CD14-positive monocyte (primary cell): ENCODE results near the gene FBXW4. TPM values are rescaled to one million over a fixed set of nuclear protein-coding genes. Genes with fewer than 3 reads are reported as not detected.
A peak's percentile ranks its signal among the peaks of the same experiment; 100 is the strongest.

Experiments used
- DNase-seq, 3 donors: peaks; one replicate each; pipeline ENCODE4 v3.0.0-alpha.2; 2011 to 2022
- H2AFZ ChIP-seq: 2 replicates; pipeline ENCODE4 v1.6.0; 2012; ENCODE audit warnings: mild to moderate bottlenecking, low read depth, low read length, inconsistent platforms; ENCODE audit not compliant: insufficient read depth, poor library complexity, severe bottlenecking
- H3K27ac ChIP-seq, 2 donors: 1 replicate in 1 of 2; 2 replicates in 1 of 2; pipeline ENCODE4 v1.5.1; 2012 to 2013; ENCODE audit warnings: low read length in 2 of 2, control low read depth in 1 of 2, inconsistent platforms in 1 of 2, low read depth in 1 of 2, mild to moderate bottlenecking in 1 of 2
- H3K27me3 ChIP-seq, 2 donors: one replicate each; pipeline versions ENCODE4 v1.6.0 to v1.6.1; 2011 to 2013; ENCODE audit warnings: low read length in 2 of 2; ENCODE audit not compliant: control insufficient read depth in 2 of 2, insufficient read depth in 2 of 2
- H3K36me3 ChIP-seq, 2 donors: replicated peaks in 1 of 2; 1 replicate in 1 of 2; 2 replicates in 1 of 2; pipeline versions ENCODE4 v1.5.1 to v1.6.1; 2012 to 2013; ENCODE audit warnings: low read length in 2 of 2, control low read depth in 1 of 2, inconsistent platforms in 1 of 2, mild to moderate bottlenecking in 1 of 2; ENCODE audit not compliant: insufficient read depth in 2 of 2, control insufficient read depth in 1 of 2
- H3K4me1 ChIP-seq, 2 donors: 1 replicate in 1 of 2; 2 replicates in 1 of 2; pipeline versions ENCODE4 v1.5.1 to v1.6.1; 2012 to 2013; ENCODE audit warnings: low read length in 2 of 2, control low read depth in 1 of 2, inconsistent platforms in 1 of 2, mild to moderate bottlenecking in 1 of 2, moderate library complexity in 1 of 2; ENCODE audit not compliant: insufficient read depth in 2 of 2, control insufficient read depth in 1 of 2
- H3K4me2 ChIP-seq: replicated peaks from 2 replicates; pipeline ENCODE3; 2012; ENCODE audit warnings: low read length, moderate library complexity, mild to moderate bottlenecking; ENCODE audit not compliant: poor library complexity, severe bottlenecking; ENCODE audit errors: extremely low read depth
- H3K4me3 ChIP-seq, 3 experiments: fragments of 200-600 bp in 1 of 3; sonication (generic) in 1 of 3; replicated peaks in 1 of 3; 1 replicate in 2 of 3; 2 replicates in 1 of 3; pipeline ENCODE4 v1.5.1; 2011 to 2013; ENCODE audit warnings: low read length in 3 of 3, mild to moderate bottlenecking in 3 of 3, control low read depth in 2 of 3, low read depth in 2 of 3, inconsistent platforms in 1 of 3, moderate library complexity in 1 of 3
- H3K79me2 ChIP-seq: 2 replicates; pipeline ENCODE4 v1.6.0; 2012; ENCODE audit warnings: mild to moderate bottlenecking, control low read depth, inconsistent platforms, low read length, moderate library complexity; ENCODE audit not compliant: insufficient read depth
- H3K9ac ChIP-seq: 2 replicates; pipeline ENCODE4 v1.6.0; 2017; ENCODE audit warnings: low read length, mild to moderate bottlenecking; ENCODE audit not compliant: insufficient read depth, poor library complexity, severe bottlenecking
- H3K9me3 ChIP-seq, 2 donors: replicated peaks in 1 of 2; 1 replicate in 1 of 2; 2 replicates in 1 of 2; pipeline versions ENCODE4 v1.5.1 to v1.6.1; 2012 to 2013; ENCODE audit warnings: low read length in 2 of 2, control low read depth in 1 of 2; ENCODE audit not compliant: control insufficient read depth in 1 of 2, insufficient read depth in 1 of 2
- H4K20me1 ChIP-seq: 2 replicates; pipeline ENCODE4 v1.6.0; 2012; ENCODE audit warnings: mild to moderate bottlenecking, low read length, control low read depth, moderate library complexity; ENCODE audit not compliant: insufficient read depth
- H3K27ac Mint-ChIP-seq, 7 donors: one replicate each; pipeline ENCODE4 v1.8.0; 2020; ENCODE audit warnings: mild to moderate bottlenecking in 7 of 7, mixed read lengths in 7 of 7, moderate library complexity in 6 of 7, inconsistent platforms in 2 of 7
- H3K27me3 Mint-ChIP-seq, 3 donors: one replicate each; pipeline ENCODE4 v1.8.0; 2021 to 2022; ENCODE audit warnings: low read depth in 3 of 3, mild to moderate bottlenecking in 3 of 3, mixed read lengths in 3 of 3, moderate library complexity in 3 of 3, inconsistent platforms in 1 of 3
- H3K36me3 Mint-ChIP-seq, 2 donors: one replicate each; pipeline ENCODE4 v1.8.0; 2020; ENCODE audit warnings: mixed read lengths in 2 of 2, inconsistent platforms in 1 of 2, mild to moderate bottlenecking in 1 of 2
- H3K4me1 Mint-ChIP-seq: one replicate; pipeline ENCODE4 v1.8.0; 2020; ENCODE audit warnings: mild to moderate bottlenecking, mixed read lengths
- H3K4me3 Mint-ChIP-seq, 2 donors: one replicate each; pipeline ENCODE4 v1.8.0; 2020; ENCODE audit warnings: mild to moderate bottlenecking in 2 of 2, mixed read lengths in 2 of 2, moderate library complexity in 1 of 2
- H3K9me3 Mint-ChIP-seq, 7 donors: one replicate each; pipeline ENCODE4 v1.8.0; 2020 to 2022; ENCODE audit warnings: mixed read lengths in 7 of 7, mild to moderate bottlenecking in 6 of 7, moderate library complexity in 6 of 7, inconsistent platforms in 2 of 7
- WGBS: methylation state at CpG from one replicate; pipeline ENCODE4 v1.1.5; 2013; ENCODE audit warnings: missing lambda C conversion rate; ENCODE audit not compliant: insufficient coverage; 5-methylcytosine and 5-hydroxymethylcytosine counted together
- intact Hi-C, 2 donors: fragments of 100-400 bp; cut with micrococcal nuclease; formaldehyde crosslinking; loops; one replicate each; pipeline versions ENCODE4 v1.15.0 to v1.15.1; 2023
- polyA plus RNA-seq, 3 donors: library from polyadenylated mRNA; depleted of rRNA in 1 of 3; unstranded in 2 of 3; stranded (reverse) in 1 of 3; fragments of 300-500 nt in 2 of 3; fragments of >200 nt in 1 of 3; fragmentation: Illumina TruSeq in 2 of 3; gene quantifications; 1 replicate in 2 of 3; 2 replicates in 1 of 3; pipeline ENCODE4 v1.2.3, GENCODE V29; 2012 to 2021
- TF ChIP-seq, protein P1 (sequence below): fragments of 200-600 bp; IDR thresholded peaks from one replicate; pipeline ENCODE4 v1.8.0; 2022; ENCODE audit warnings: antibody characterized with exemption, mild to moderate bottlenecking

FBXW4 gene
- polyA plus RNA-seq, 3 donors = 1.1 to 30.8 (median 1.8) TPM

DNA sequence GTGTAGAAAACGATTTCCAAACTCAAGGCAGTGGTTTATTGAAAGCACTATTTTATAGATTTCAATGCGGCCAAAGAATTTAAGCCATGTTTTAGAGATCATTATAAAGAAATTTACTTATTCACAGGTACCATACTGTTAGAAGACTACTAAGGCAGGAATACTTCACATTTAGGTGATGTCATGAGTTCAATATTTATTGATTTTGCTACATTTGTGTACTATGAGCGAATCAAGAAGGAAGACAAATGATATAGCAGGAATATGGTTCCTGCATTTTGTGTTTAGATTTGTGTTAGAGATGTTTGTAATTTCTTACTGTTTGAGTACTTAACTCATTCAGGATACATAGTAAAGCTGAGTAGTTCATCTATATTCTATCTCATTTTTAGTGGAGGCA is 1.7 kb upstream of the FBXW4 start:
- Histone ChIP-seq H3K4me2 (no peak overlapping the region), H3K79me2 (peaks cover 35% of the 10 kb centered on the region), H3K4me3 (no peak overlapping the region), H3K36me3 (no peaks in the 10 kb centered on the region), H3K9ac (no peak overlapping the region), H3K9me3 (no peaks in the 10 kb centered on the region), H3K4me1 (peaks cover 15 to 26% of the 10 kb centered on the region in 2 donors), H2AFZ (no peak overlapping the region), H3K27ac (no peak overlapping the region), H3K27me3 (no peaks in the 10 kb centered on the region), H4K20me1 (peaks cover 4% of the 10 kb centered on the region)
- peaks cover 0 to 14% of the 10 kb centered on the region in 2 donors for H3K36me3 Mint-ChIP-seq
- WGBS = no CpG with 5 or more reads among the region's 3 CpGs
- H3K4me1 Mint-ChIP-seq = peaks cover 24% of the 10 kb centered on the region
- DNase-seq = no peak
- TF ChIP-seq, protein P1, sequence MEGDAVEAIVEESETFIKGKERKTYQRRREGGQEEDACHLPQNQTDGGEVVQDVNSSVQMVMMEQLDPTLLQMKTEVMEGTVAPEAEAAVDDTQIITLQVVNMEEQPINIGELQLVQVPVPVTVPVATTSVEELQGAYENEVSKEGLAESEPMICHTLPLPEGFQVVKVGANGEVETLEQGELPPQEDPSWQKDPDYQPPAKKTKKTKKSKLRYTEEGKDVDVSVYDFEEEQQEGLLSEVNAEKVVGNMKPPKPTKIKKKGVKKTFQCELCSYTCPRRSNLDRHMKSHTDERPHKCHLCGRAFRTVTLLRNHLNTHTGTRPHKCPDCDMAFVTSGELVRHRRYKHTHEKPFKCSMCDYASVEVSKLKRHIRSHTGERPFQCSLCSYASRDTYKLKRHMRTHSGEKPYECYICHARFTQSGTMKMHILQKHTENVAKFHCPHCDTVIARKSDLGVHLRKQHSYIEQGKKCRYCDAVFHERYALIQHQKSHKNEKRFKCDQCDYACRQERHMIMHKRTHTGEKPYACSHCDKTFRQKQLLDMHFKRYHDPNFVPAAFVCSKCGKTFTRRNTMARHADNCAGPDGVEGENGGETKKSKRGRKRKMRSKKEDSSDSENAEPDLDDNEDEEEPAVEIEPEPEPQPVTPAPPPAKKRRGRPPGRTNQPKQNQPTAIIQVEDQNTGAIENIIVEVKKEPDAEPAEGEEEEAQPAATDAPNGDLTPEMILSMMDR = no peak
- no peak overlapping the region for H3K4me3 Mint-ChIP-seq
- no peaks in the 10 kb centered on the region for H3K27me3 Mint-ChIP-seq
- intact Hi-C loops = no loop called here
- H3K9me3 Mint-ChIP-seq = peaks cover 0 to 2% (median 0%) of the 10 kb centered on the region in 7 donors
- H3K27ac Mint-ChIP-seq = peak overlapping the region in 1 of 7 donors; percentile 19

DNA sequence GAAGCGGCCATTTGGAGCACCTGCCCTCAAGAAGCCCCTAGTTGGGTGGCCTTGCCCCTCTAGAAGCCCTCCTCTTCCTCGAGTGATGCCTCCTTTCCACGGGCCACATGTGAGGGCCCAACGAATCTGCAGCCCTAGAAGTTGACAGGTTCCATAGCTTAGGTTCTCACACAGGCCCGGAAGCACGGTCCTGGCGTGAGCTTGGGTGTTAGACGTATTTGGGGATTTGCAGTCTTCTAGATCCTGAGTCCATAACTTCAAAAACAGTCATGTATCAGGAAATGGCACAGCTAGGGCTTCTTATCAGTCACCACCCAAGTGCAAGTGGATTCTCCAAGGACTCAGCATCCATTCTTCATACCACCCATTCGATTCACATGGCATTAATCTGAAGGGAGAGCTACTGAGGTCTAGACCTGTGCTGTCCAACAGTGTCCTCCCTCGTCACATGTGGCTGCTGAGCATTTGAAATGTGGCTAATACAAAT is 477 bp upstream of the FBXW4 start:
- TF ChIP-seq, protein P1 = no peak
- Histone ChIP-seq H3K36me3 (no peaks in the 10 kb centered on the region), H4K20me1 (peaks cover 13% of the 10 kb centered on the region), H3K9ac (peak overlapping the region; percentile 90), H3K27ac (peak overlapping the region in 1 of 2 donors; percentile 90), H2AFZ (peak overlapping the region; percentile 95), H3K9me3 (no peaks in the 10 kb centered on the region), H3K27me3 (no peaks in the 10 kb centered on the region), H3K4me2 (peak overlapping the region; percentile 88), H3K79me2 (peaks cover 47% of the 10 kb centered on the region), H3K4me3 (peak overlapping the region; percentile 80 to 96 (median 94)), H3K4me1 (peaks cover 15 to 23% of the 10 kb centered on the region in 2 donors)
- no peak for DNase-seq
- Mint-ChIP-seq H3K4me1 (peaks cover 32% of the 10 kb centered on the region), H3K9me3 (peaks cover 0 to 2% (median 0%) of the 10 kb centered on the region in 7 donors), H3K36me3 (peaks cover 0 to 14% of the 10 kb centered on the region in 2 donors), H3K27ac (peak overlapping the region in 3 of 7 donors; percentile 18 to 69 (median 43)), H3K27me3 (no peaks in the 10 kb centered on the region), H3K4me3 (peak overlapping the region; percentile 73 to 75)
- intact Hi-C loops = no loop called here
- 84% methylated on average over 6 of the region's 10 CpGs for WGBS
